Endothelial cell of umbilical vein (primary cell): ENCODE measurements around the gene OPN1MW3. TPM values are rescaled to one million over a fixed set of nuclear protein-coding genes. Genes with fewer than 3 reads are reported as not detected.

Experiments
- BruUV-seq: library from RNA; stranded (reverse); fragments of 400-500 nt; replicated peaks from 2 replicates; lab custom pipeline; 2021; lab: Mats Ljungman, UMichigan
- CTCF ChIA-PET: fragments of 300-600, 350-600 bp; sonication (Branson Sonifier 250); formaldehyde crosslinking; loops from one replicate; lab custom pipeline; 2021; ENCODE audit warnings: antibody characterized with exemption, inconsistent platforms; lab: Charles Lee
- POLR2A ChIA-PET: fragments of 300-600, 350-600 bp; sonication (Branson Sonifier 250); formaldehyde crosslinking; loops from one replicate; lab custom pipeline; 2021; ENCODE audit warnings: antibody characterized with exemption, inconsistent platforms; lab: Charles Lee
- DNase-seq: peaks from one replicate; pipeline ENCODE4 v3.0.0-alpha.2; 2011; ENCODE audit warnings: low read depth, low spot score
- FAIRE-seq: peaks from 2 replicates; lab custom pipeline; 2011; peaks lifted over from hg19 to GRCh38; lab: Jason Lieb, UNC
- H2AFZ ChIP-seq: 2 replicates; pipeline ENCODE4 v1.6.0; 2012; ENCODE audit warnings: low read depth, low read length, control low read depth, inconsistent platforms
- H3K27ac ChIP-seq: 2 replicates; pipeline ENCODE4 v1.5.1; 2011; ENCODE audit warnings: low read depth, mild to moderate bottlenecking, control low read depth, low read length, moderate library complexity; ENCODE audit not compliant: insufficient read depth
- H3K27me3 ChIP-seq, 2 experiments: 2 replicates each; pipeline versions ENCODE4 v1.6.0 to v1.6.1; 2011; ENCODE audit warnings: low read length in 2 of 2, mixed read lengths in 1 of 2; ENCODE audit not compliant: control insufficient read depth in 2 of 2, insufficient read depth in 2 of 2
- H3K36me3 ChIP-seq, 2 experiments: 2 replicates in 1 of 2; 3 replicates in 1 of 2; pipeline ENCODE4 v1.5.1; 2011; ENCODE audit warnings: low read length in 2 of 2, mild to moderate bottlenecking in 1 of 2, moderate library complexity in 1 of 2; ENCODE audit not compliant: control insufficient read depth in 2 of 2, insufficient read depth in 2 of 2; ENCODE audit errors: extremely low read depth in 1 of 2
- H3K4me1 ChIP-seq: 3 replicates; pipeline ENCODE4 v1.5.1; 2011; ENCODE audit warnings: mild to moderate bottlenecking, low read length; ENCODE audit not compliant: control insufficient read depth, insufficient read depth; ENCODE audit errors: extremely low read depth
- H3K4me2 ChIP-seq: 2 replicates; pipeline ENCODE4 v1.6.1; 2011; ENCODE audit warnings: low read length, control low read depth, mixed read lengths; ENCODE audit not compliant: insufficient read depth
- H3K4me3 ChIP-seq, 3 experiments: fragments of 200-600 bp in 1 of 3; sonication (generic), shearing (Covaris generic) in 1 of 3; replicated peaks in 1 of 3; 2 replicates each; pipeline ENCODE4 v1.5.1; 2011 to 2016; ENCODE audit warnings: control low read depth in 3 of 3, low read length in 3 of 3, mild to moderate bottlenecking in 2 of 3, inconsistent platforms in 1 of 3, low read depth in 1 of 3, moderate library complexity in 1 of 3; ENCODE audit not compliant: insufficient read depth in 1 of 3
- H3K79me2 ChIP-seq: 2 replicates; pipeline ENCODE4 v1.6.0; 2012; ENCODE audit warnings: low read length, inconsistent platforms; ENCODE audit not compliant: control insufficient read depth, insufficient read depth
- H3K9ac ChIP-seq: replicated peaks from 2 replicates; pipeline ENCODE3; 2011; ENCODE audit warnings: low read length, control low read depth; ENCODE audit not compliant: insufficient read depth; ENCODE audit errors: extremely low read depth
- H3K9me1 ChIP-seq: replicated peaks from 3 replicates; pipeline ENCODE4 v1.6.0; 2011; ENCODE audit warnings: mild to moderate bottlenecking, low read length; ENCODE audit not compliant: control insufficient read depth, insufficient read depth; ENCODE audit errors: extremely low read depth
- H3K9me3 ChIP-seq: replicated peaks from 2 replicates; pipeline ENCODE4 v1.5.1; 2012; ENCODE audit warnings: low read length, inconsistent platforms; ENCODE audit not compliant: control insufficient read depth, insufficient read depth
- H4K20me1 ChIP-seq: replicated peaks from 2 replicates; pipeline ENCODE3; 2011; ENCODE audit warnings: mild to moderate bottlenecking, low read length; ENCODE audit not compliant: control insufficient read depth, insufficient read depth; ENCODE audit errors: extremely low read depth
- CTCF ChIP-seq, 2 donors: IDR thresholded peaks; 1 replicate in 1 of 2; 2 replicates in 1 of 2; pipeline ENCODE4 v1.5.1; 2011; ENCODE audit warnings: low read length in 2 of 2, mild to moderate bottlenecking in 2 of 2, moderate library complexity in 2 of 2, control low read depth in 1 of 2, inconsistent platforms in 1 of 2, low read depth in 1 of 2; ENCODE audit not compliant: insufficient read depth in 1 of 2; ENCODE audit errors: extremely low read depth in 1 of 2
- EZH2 ChIP-seq: IDR thresholded peaks from 2 replicates; pipeline ENCODE4 v1.6.1; 2012; ENCODE audit warnings: borderline replicate concordance, low read depth, mild to moderate bottlenecking, moderate library complexity, low read length, inconsistent platforms; ENCODE audit not compliant: severe bottlenecking
- FOS ChIP-seq: IDR thresholded peaks from 2 replicates; pipeline ENCODE4 v1.6.1; 2011; ENCODE audit warnings: mild to moderate bottlenecking, low read length, moderate library complexity, borderline replicate concordance; ENCODE audit not compliant: insufficient read depth
- GATA2 ChIP-seq: IDR thresholded peaks from 2 replicates; pipeline ENCODE4 v1.7.0; 2011; ENCODE audit warnings: low read depth, mild to moderate bottlenecking, moderate library complexity, mixed read lengths, low read length; ENCODE audit not compliant: insufficient read length, insufficient read depth
- JUN ChIP-seq: IDR thresholded peaks from 2 replicates; pipeline ENCODE4 v1.6.1; 2011; ENCODE audit warnings: borderline replicate concordance, low read depth; ENCODE audit not compliant: insufficient read length, insufficient read depth
- MAX ChIP-seq: IDR thresholded peaks from 2 replicates; pipeline ENCODE4 v1.6.1; 2011; ENCODE audit not compliant: insufficient read depth, insufficient read length
- MYC ChIP-seq: IDR thresholded peaks from one replicate; pipeline ENCODE4 v1.6.1; 2011; ENCODE audit warnings: mild to moderate bottlenecking, low read depth, low read length
- POLR2A ChIP-seq: IDR thresholded peaks from 2 replicates; pipeline ENCODE4 v1.6.1; 2012; ENCODE audit warnings: low read depth, mild to moderate bottlenecking, control low read depth, low read length
- POLR2AphosphoS5 ChIP-seq: IDR thresholded peaks from 2 replicates; pipeline ENCODE4 v1.6.1; 2012; ENCODE audit warnings: low read depth, mild to moderate bottlenecking, control low read depth, low read length, moderate library complexity; ENCODE audit not compliant: insufficient read depth
- dilution Hi-C: fragments of 300-500 bp; cut with MboI; formaldehyde crosslinking; loops from one replicate; pipeline ENCODE4 v1.15.0; 2019; ENCODE audit warnings: low sequenced_read_pairs; ENCODE audit not compliant: extremely low pct_ligation_motif_present
- intact Hi-C: fragments of 100-400 bp; cut with micrococcal nuclease; formaldehyde crosslinking; loops from one replicate; pipeline ENCODE4 v1.10.0; 2022
- polyA plus RNA-seq, 4 experiments: library from polyadenylated mRNA; depleted of rRNA in 3 of 4; stranded (reverse) in 3 of 4; unstranded in 1 of 4; fragments of >200 nt; gene quantifications; 2 replicates each; pipeline versions ENCODE4 v1.2.1 to v1.2.3, GENCODE V29; 2011 to 2012; ENCODE audit warnings: missing spikeins in 1 of 4
- total RNA-seq: library from RNA; stranded (reverse); gene quantifications from 2 replicates; pipeline ENCODE4 v1.2.3, GENCODE V29; 2021

The OPN1MW3 gene
- total and polyA plus RNA-seq, 2 donors (not counting 3 experiments of a cell fraction or from before 2014, with no cell fraction given) = not detected

GRCh38 chrX:154295664-154296310, 38.4 kb downstream of the OPN1MW3 start, which contains the start of gene TKTL1:
TKTL1 (plus strand) TSS chrX:154295795; CDS start chrX:154295860, 65 bp downstream.
- H3K36me3 ChIP-seq = no peaks in the 10 kb centered on the region
- ChIA-PET POLR2A (no interaction called here), CTCF (no interaction called here)
- no peak for TF ChIP-seq POLR2A
- no peak for TF ChIP-seq CTCF (IDR thresholded peaks at IDR 0.05; ENCODE audit: extremely low read depth in 1 of 2, insufficient read depth in 1 of 2, low read depth in 1 of 2, low read length in 2 of 2)
- TF ChIP-seq GATA2 = no peak
- TF ChIP-seq EZH2 = no peak
- TF ChIP-seq MAX = no peak
- TF ChIP-seq JUN = no peak
- TF ChIP-seq MYC = no peak
- no peak for TF ChIP-seq FOS
- TF ChIP-seq POLR2AphosphoS5 = no peak
- H3K79me2 ChIP-seq = no peaks in the 10 kb centered on the region
- FAIRE-seq (no peak), DNase-seq (no peak)
- H2AFZ ChIP-seq = no peak within 1 kb of the TSS
- H3K4me1 ChIP-seq = no peaks in the 10 kb centered on the region
- no peak within 1 kb of the TSS for H3K4me3 ChIP-seq
- H3K9me3 ChIP-seq = no peaks in the 10 kb centered on the region
- no peaks in the 10 kb centered on the region for H4K20me1 ChIP-seq
- no peaks in the 10 kb centered on the region for H3K9me1 ChIP-seq
- no peak within 1 kb of the TSS for H3K9ac ChIP-seq
- BruUV-seq = no TSS peak
- dilution Hi-C loops (no loop called here), intact Hi-C loops (no loop called here)
- H3K27me3 ChIP-seq = no peaks in the 10 kb centered on the region
- H3K27ac ChIP-seq = no peak within 1 kb of the TSS
- no peak within 1 kb of the TSS for H3K4me2 ChIP-seq
